ENCODE results near the gene TTC22.
A peak's percentile ranks its signal among the peaks of the same experiment; 100 is the strongest.

TTC22 gene

GRCh38 chr1:54781023-54781723, 19.9 kb downstream of the TTC22 start:
- no peak for DNase-seq

DNA sequence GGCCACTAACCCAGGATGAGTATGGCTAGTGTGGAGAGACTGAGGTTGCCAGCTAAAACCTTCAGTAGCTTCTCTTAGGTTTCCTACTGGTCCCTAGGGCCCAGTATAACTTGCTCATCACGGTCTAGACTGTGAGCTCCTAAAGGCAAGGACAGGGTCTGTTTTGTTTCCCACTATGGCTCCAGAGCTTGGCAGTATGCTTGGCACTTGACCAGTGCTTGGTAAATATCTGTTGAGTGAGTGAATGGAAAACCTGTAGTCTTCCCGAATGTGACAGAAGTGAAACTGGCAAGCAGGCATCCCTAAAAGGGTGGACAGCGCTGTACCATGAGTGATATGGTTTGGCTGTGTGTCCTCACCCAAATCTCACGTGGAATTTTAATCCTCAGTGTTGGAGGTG, 23.7 kb downstream of the TTC22 start:
- DNase-seq = no peak

DNA sequence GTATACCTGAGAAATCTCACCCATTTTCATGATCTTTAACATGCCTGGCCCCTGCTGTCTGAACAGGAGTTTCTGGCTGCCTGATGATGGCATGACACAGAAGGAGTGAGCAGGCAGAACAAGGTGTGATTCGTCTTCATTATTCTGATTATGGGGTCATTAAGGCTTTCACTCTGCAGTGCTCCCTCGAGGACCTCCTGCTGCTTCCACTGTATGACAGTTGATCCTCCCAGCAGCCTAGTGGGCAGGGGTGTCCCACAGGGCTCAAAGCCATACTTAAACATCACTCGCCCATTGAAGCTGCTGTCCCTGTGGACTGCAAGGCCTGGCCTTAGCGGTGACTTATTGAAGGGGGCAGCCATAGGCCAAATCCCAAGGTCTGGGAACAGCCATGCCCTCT, 24.1 kb downstream of the TTC22 start:
- no peak for DNase-seq

- peak; percentile 11 for DNase-seq
These were observed 25.0 kb downstream of the TTC22 start for GRCh38 chr1:54775828-54776721.

DNA sequence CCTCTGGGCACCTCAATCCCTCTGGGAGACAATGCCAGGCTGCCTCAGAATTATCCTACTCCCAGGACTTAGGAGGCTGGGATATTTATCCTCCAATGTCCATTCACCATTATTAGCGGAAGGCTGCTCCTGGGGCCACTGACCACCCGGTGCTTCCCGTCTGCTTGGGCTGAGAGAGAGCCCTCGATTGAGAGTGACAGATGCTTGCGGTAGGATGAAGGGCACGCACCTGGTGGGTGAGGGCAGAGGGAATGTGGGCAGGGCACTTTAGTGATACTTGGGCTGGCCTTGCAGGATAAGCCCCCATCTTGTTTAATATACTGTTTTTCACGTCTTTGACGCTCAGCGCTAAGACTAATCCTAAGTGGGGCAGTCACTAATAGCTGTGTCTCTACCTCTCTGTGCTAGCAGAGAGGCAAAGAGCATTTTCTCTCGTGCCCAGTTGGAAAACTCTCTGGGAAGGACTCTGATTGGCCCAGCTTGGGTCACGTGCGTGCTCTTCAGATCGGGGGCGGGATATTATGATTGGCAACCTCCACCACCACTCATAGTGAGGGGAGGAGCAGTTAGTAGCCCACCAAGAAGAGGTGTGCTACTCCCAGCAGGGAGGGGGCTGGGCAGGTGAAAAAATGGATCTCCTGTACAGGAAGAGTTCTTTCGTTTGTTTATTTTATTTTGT, 26.2 kb downstream of the TTC22 start:
- peak; percentile 4 for DNase-seq

DNA sequence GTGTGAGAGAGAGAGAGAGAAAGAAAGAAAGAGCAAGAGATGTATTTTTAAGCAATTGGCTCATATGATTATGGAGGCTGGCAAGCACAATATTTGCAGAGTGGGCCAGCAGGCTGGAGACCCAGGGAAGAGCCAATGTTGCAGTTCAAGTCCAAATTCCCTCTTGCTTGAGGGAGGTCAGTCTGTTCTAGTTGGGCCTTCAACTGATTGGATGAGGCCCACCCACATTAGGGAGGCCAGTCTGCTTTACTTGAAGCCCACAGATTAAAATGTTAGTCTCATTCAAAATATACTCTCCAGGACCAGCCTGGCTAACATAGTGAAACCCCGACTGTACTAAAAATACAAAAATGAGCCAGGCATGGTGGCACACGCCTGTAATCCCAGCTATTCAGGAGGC, 28.2 kb downstream of the TTC22 start:
- no peak for DNase-seq

DNA sequence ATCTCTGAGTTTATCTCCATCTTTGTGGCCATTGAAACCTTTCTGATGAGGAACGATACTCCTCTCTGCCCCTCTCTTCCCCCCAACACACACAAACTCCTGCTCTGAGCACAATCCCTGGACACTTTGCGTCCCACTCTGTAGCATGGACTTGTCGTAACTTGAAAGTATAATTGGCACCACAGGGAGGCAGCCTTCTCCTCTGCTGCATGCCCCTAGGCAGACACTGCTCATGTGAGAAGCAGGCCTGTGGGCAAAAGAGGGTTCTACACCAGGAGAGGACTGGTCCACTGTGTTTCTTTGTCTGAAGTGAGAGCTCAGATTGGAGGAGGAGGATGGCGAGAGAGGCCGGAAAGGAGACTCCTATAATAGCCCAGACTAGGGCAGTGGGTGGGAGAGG, 33.0 kb downstream of the TTC22 start:
- DNase-seq = no peak

GRCh38 chr1:54767526-54767925, 33.6 kb downstream of the TTC22 start:
- DNase-seq = no peak

DNA sequence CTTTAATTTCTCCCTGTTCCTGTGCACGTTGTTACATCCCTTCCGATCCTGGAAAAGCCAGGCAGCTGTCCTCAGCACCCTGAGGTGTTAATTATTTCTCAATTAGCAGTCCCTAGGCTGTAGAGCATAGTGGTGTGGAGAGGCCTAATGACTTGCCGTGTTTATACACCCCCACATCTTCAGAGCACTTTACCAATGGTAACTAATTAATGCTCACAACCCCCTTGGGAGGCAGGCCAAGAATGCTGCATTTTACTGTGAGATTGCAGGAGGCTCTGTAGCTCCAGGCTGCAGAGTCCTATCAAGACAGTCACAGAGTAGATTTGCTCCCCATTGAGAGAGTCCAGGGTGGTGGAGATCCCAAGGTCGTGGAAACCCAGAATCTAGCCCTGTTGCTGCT, 34.4 kb downstream of the TTC22 start:
- no peak for DNase-seq

DNA sequence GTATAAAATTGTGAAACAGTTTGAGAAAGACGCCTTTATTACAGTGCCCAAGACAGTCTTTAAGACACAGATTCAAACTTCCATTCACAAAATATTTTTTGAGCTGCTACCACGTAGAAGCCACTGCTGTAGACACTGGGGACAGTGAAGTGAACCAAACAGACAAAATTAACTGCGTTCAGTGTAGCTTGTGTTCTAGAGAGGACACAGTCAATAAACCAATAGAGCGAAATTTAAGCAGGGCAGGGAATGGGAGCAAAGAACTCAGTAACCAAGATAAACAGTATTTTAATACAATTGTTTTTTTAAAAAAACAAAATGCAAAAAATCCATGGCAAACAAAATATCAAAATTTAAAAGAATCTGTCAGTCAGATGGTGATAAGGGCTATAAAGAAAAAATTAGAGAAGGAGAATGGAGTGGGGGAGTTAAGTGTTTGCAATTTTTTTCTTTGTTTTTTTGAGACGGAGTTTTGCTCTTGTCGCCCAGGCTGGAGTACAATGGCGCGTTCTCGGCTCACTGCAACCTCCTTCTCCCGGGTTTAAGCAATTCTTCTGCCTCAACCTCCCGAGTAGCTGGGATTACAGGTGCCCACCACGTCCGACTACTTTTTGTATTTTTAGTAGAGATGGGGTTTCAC, 36.1 kb downstream of the TTC22 start:
- DNase-seq = no peak

DNA sequence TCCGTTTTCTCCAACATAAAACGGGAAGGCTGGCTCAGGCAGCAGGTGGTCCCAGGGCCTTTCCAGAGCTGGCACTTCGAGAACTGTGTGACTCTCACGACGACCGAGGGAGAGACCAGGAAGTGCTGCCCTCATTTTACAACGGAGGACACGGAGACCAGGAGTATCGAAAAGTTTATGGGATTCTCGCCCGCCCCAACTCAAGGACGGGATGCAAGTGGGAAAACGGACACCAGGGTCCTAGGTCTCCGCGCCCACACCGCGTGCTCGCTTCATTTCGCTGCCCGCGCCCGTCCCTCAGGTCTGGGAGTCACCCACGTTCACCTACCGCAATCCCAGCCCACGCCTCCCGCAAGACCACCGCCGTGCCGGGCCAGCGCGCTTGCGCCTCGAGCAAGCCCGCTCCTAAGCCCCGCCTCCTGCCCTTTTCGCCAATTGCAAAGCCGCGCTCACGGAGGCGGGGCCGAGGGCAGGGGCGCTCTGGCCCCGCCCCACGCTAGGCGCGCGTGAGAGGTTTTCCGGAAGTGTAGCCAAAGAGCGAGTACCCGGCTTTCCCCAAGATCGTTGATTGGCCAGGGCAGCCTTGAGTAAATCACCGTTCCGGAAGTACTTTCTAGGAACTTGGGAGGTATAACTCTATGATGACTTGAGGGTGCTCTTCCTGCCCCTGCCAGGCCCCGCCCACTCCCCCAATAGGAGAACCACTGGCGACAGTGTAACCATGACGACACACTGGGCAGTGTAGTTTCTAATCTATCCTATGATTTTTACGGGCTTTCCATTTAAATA, 36.8 kb downstream of the TTC22 start, which contains the start of gene PARS2:
PARS2 (minus strand) TSS at position 391 of the 789 bp plus-strand sequence. CDS start 5,362 bp downstream, outside the sequence.
- peak; percentile 100 for DNase-seq

DNA sequence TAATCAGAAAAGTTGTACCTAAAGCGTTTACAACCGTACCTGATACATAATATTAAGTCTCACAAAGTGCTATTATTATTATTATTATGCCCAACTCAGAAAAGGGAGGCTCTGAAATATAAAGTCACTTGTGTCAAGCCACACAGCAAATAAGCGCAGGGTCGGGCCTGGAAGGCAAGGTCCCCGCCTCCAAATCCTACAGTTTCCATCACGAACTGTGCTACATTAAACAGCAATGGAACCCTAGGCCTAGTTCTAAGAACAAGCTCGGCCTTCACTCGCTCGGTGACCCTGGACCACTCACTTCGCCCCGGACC, 37.3 kb downstream of the TTC22 start:
- no peak for DNase-seq

- DNase-seq = no peak
These were observed 42.3 kb downstream of the TTC22 start for GRCh38 chr1:54758678-54759348.

DNA sequence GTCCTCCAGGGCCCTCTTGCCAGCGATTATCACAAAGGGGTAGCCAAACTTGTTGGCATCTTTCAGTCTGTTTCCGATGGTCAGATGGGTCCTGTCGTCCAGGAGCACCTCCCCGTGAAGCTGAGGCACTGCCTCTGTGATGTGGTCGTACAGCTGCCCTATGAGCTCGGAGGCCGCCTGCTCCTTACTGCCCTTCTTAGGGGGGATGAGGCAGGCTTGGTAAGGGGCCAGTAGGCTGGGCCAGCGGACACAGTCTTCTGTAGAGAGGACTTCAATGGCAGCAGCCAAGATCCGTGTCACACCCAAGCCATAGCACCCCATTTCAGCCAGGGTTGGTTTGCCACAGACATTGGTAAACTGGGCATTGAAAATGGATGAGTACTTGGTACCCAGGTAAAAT, 43.3 kb downstream of the TTC22 start:
- no peak for DNase-seq

DNA sequence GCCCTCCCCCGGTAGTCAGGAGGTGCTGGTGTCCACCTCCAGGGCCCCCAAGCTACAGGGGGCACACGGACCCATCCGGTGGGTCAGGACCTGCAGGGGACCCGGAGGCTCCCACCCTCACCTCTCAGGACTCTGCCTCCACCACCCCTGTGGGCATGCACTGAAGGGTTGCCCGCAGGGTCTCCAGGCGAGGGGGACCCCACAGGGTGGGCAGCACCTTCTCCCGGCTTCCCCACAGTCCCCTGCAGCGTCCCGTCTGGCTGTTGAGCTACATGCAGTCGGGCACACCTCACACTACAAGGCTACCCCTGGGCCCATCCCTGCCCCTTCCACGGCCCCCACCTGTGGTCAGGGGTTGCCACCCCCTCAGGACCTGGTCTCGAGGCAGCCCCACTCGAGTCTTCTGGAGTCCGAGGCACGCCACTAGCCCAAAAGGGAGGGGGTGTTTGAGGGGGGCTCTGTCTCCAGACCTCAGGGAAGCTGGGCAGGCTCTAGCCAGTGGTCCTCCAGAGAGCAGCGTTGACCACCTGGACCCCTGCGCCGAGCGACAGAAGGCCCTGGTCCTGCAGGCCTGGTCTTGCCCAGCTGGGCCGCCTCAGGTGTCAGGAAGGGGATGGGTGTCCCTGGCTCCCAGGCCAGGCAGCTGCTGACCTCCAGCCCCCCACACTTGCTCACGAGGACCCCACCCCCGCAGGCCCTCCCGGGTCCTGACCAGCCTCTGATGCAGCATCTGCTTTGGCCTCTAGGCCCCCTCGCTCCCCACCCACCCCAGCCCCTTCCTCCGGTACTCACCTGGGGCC, 46.4 kb downstream of the TTC22 start:
- no peak for DNase-seq

DNA sequence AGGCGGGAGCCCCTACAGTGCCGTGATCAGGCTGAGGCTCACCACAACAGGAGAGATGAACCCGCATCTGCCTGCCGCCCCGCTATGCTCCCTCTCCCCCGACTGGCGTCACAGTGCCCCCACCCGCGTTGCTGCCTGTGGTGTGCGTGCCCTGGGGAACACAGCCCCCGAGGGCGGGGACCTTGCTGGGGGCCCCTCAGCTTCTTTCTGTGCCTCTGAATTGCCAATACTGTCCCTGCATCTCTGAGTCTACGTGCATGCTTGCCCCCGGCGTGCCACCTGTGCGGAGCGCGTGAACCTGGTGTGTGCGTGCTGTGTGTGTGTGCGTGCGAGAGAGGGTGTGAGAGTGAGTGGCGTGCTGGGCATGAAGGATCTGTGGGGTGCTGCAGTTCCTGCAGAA, 47.1 kb downstream of the TTC22 start:
- no peak for DNase-seq

- DNase-seq = no peak
These were observed 49.7 kb downstream of the TTC22 start for GRCh38 chr1:54751426-54751825.

DNA sequence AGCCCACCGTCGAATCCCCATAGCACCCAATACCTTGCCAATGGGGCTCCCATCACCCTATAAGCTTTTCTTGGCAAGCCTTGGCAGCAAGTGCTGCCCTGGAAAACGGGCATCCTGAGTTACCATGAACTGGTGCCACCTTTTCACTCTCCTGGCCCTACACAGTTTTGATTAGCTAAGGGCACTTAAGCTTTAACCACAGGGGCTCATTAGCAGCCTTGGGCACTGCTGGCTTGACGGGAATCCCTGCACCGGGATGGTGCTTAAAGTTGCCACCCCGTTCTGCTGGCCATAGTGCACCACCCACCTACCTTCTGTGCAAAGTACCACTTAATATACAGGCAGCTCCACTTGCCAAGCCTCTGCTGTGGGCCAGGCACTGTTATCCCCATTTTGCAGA, 50.5 kb downstream of the TTC22 start:
- DNase-seq = no peak

- DNase-seq = no peak
These were observed 52.9 kb downstream of the TTC22 start for GRCh38 chr1:54748094-54748835.

GRCh38 chr1:54745864-54746263, 55.3 kb downstream of the TTC22 start:
- no peak for DNase-seq
